OCI-LY7 (cell line): ENCODE results near the gene RTKN.

Experiments
- CTCF ChIP-seq: fragments of 200-600 bp; sonication (generic); conservative IDR thresholded peaks from 2 replicates; pipeline ENCODE4 v1.5.1; 2014; ENCODE audit warnings: mild to moderate bottlenecking, antibody characterized with exemption, low read length, moderate library complexity, mixed read lengths
- EZH2phosphoT487 ChIP-seq: fragments of 200-600 bp; sonication (generic); IDR thresholded peaks from 2 replicates; pipeline ENCODE4 v1.6.1; 2018; ENCODE audit warnings: low read depth, borderline replicate concordance, mild to moderate bottlenecking, mixed run types, antibody characterized with exemption, low read length, moderate library complexity, mixed read lengths

- TF ChIP-seq CTCF, result no peak
- no peak for TF ChIP-seq EZH2phosphoT487
Observed at GRCh38 chr2:74424995-74425406, 16.7 kb downstream of the RTKN start.
